IMR-90 (cell line): ENCODE results near the gene BRAT1. TPM values are rescaled to one million over a fixed set of nuclear protein-coding genes. Genes with fewer than 3 reads are reported as not detected.

Experiments used
- ATAC-seq: fragments of 200-7000 bp; cut with Tn5 transposase; 2 replicates; pipeline ENCODE4 v1.9.1; 2020; ENCODE audit warnings: low read depth, mild to moderate bottlenecking, moderate library complexity
- BruUV-seq: library from RNA; stranded (reverse); fragments of 400-500 nt; replicated peaks from 2 replicates; lab custom pipeline; 2021; lab: Mats Ljungman, UMichigan
- CTCF ChIA-PET: fragments of 300-600 bp; formaldehyde crosslinking; extraction: SDS; loops from one replicate; lab custom pipeline; 2021; ENCODE audit warnings: antibody characterized with exemption; lab: Yijun Ruan, JAX
- POLR2A ChIA-PET: fragments of 300-600 bp; sonication (Branson Sonifier 250); formaldehyde crosslinking; loops from one replicate; lab custom pipeline; 2022; ENCODE audit warnings: antibody characterized with exemption; ENCODE audit not compliant: unreplicated experiment; lab: Charles Lee
- DNase-seq: peaks from one replicate; pipeline ENCODE4 v3.0.0; 2013
- H2AFZ ChIP-seq: replicated peaks from 2 replicates; pipeline ENCODE3; 2013; ENCODE audit warnings: low read length, mild to moderate bottlenecking; ENCODE audit not compliant: poor library complexity
- H2AK5ac ChIP-seq: 2 replicates; pipeline ENCODE4 v1.6.1; 2013; ENCODE audit warnings: low read depth, low read length, inconsistent platforms
- H2AK9ac ChIP-seq: replicated peaks from 2 replicates; pipeline ENCODE3; 2013; ENCODE audit warnings: mild to moderate bottlenecking, low read depth, low read length, moderate library complexity; ENCODE audit not compliant: poor library complexity
- H2BK120ac ChIP-seq: 2 replicates; pipeline ENCODE4 v1.6.1; 2013; ENCODE audit warnings: low read depth, low read length, inconsistent platforms
- H2BK15ac ChIP-seq: 3 replicates; pipeline ENCODE4 v1.6.1; 2013; ENCODE audit warnings: low read depth, low read length, inconsistent platforms
- H2BK20ac ChIP-seq: 2 replicates; pipeline ENCODE4 v1.6.1; 2013; ENCODE audit warnings: low read depth, mild to moderate bottlenecking, inconsistent platforms, low read length, moderate library complexity
- H2BK5ac ChIP-seq: 2 replicates; pipeline ENCODE4 v1.6.1; 2013; ENCODE audit warnings: mild to moderate bottlenecking, low read depth, low read length, inconsistent platforms; ENCODE audit not compliant: poor library complexity, severe bottlenecking
- H3K14ac ChIP-seq: replicated peaks from 2 replicates; pipeline ENCODE4 v1.6.1; 2013; ENCODE audit warnings: low read depth, low read length, inconsistent platforms
- H3K18ac ChIP-seq: 2 replicates; pipeline ENCODE4 v1.6.1; 2013; ENCODE audit warnings: low read depth, low read length, control low read depth
- H3K23ac ChIP-seq: 2 replicates; pipeline ENCODE4 v1.6.1; 2013; ENCODE audit warnings: low read depth, low read length, inconsistent platforms
- H3K27ac ChIP-seq: 2 replicates; pipeline ENCODE4 v1.5.1; 2013; ENCODE audit warnings: mild to moderate bottlenecking, control low read depth, low read length; ENCODE audit not compliant: insufficient read depth
- H3K27me3 ChIP-seq: 2 replicates; pipeline ENCODE4 v1.6.1; 2013; ENCODE audit warnings: low read length; ENCODE audit not compliant: control insufficient read depth, insufficient read depth
- H3K36me3 ChIP-seq: 2 replicates; pipeline ENCODE4 v1.6.1; 2013; ENCODE audit warnings: low read length, mixed read lengths; ENCODE audit not compliant: control insufficient read depth, insufficient read depth
- H3K4ac ChIP-seq: 2 replicates; pipeline ENCODE4 v1.6.1; 2013; ENCODE audit warnings: low read depth, low read length, inconsistent platforms
- H3K4me1 ChIP-seq: 2 replicates; pipeline ENCODE4 v1.6.1; 2013; ENCODE audit warnings: low read length, mixed read lengths; ENCODE audit not compliant: control insufficient read depth, insufficient read depth
- H3K4me2 ChIP-seq: 2 replicates; pipeline ENCODE4 v1.6.1; 2013; ENCODE audit warnings: low read depth, mild to moderate bottlenecking, control low read depth, low read length, moderate library complexity
- H3K4me3 ChIP-seq: 2 replicates; pipeline ENCODE4 v1.5.1; 2013; ENCODE audit warnings: low read depth, mild to moderate bottlenecking, control low read depth, low read length, moderate library complexity; ENCODE audit not compliant: insufficient read depth
- H3K56ac ChIP-seq: 2 replicates; pipeline ENCODE4 v1.6.1; 2013; ENCODE audit warnings: low read length, inconsistent platforms; ENCODE audit not compliant: insufficient read depth; ENCODE audit errors: extremely low read depth
- H3K79me1 ChIP-seq, 2 experiments: 2 replicates each; pipeline ENCODE4 v1.6.1; 2013; ENCODE audit warnings: low read length in 2 of 2, inconsistent platforms in 1 of 2, low read depth in 1 of 2
- H3K9ac ChIP-seq: 2 replicates; pipeline ENCODE4 v1.6.1; 2013; ENCODE audit warnings: low read depth, low read length, control low read depth
- H3K9me1 ChIP-seq: 2 replicates; pipeline ENCODE4 v1.6.1; 2013; ENCODE audit warnings: low read length, inconsistent platforms; ENCODE audit not compliant: insufficient read depth
- H3K9me3 ChIP-seq: 2 replicates; pipeline ENCODE4 v1.6.1; 2013; ENCODE audit warnings: low read length; ENCODE audit not compliant: control insufficient read depth, insufficient read depth
- H4K20me1 ChIP-seq: 2 replicates; pipeline ENCODE4 v1.6.1; 2013; ENCODE audit warnings: low read length, inconsistent platforms; ENCODE audit not compliant: insufficient read depth
- H4K5ac ChIP-seq: 2 replicates; pipeline ENCODE4 v1.6.1; 2013; ENCODE audit warnings: mild to moderate bottlenecking, low read depth, low read length, control low read depth
- H4K8ac ChIP-seq, 2 experiments: 2 replicates each; pipeline ENCODE4 v1.6.1; 2013; ENCODE audit warnings: low read depth in 2 of 2, low read length in 2 of 2, control low read depth in 1 of 2, inconsistent platforms in 1 of 2
- H4K91ac ChIP-seq: 2 replicates; pipeline ENCODE4 v1.6.1; 2013; ENCODE audit warnings: low read depth, low read length, inconsistent platforms; ENCODE audit not compliant: insufficient read depth
- BHLHE40 ChIP-seq: fragments of 150-350 bp; IDR thresholded peaks from 2 replicates; pipeline ENCODE4 v1.6.1; 2016; ENCODE audit warnings: mild to moderate bottlenecking, low read depth, low read length
- CEBPB ChIP-seq: IDR thresholded peaks from 2 replicates; pipeline ENCODE4 v1.6.1; 2012; ENCODE audit warnings: low read depth, low read length, improper control_type of control experiment
- CHD1 ChIP-seq: IDR thresholded peaks from 2 replicates; pipeline ENCODE4 v1.6.1; 2012; ENCODE audit warnings: low read depth, low read length, improper control_type of control experiment
- FOS ChIP-seq: fragments of 150-350 bp; IDR thresholded peaks from 2 replicates; pipeline ENCODE4 v1.6.1; 2016; ENCODE audit warnings: low read depth, low read length
- MAFK ChIP-seq: IDR thresholded peaks from 2 replicates; pipeline ENCODE4 v1.6.1; 2012; ENCODE audit warnings: low read depth, low read length, improper control_type of control experiment
- MAZ ChIP-seq: IDR thresholded peaks from 2 replicates; pipeline ENCODE4 v1.6.1; 2012; ENCODE audit warnings: low read depth, mild to moderate bottlenecking, low read length, improper control_type of control experiment, moderate library complexity, borderline replicate concordance
- MXI1 ChIP-seq: IDR thresholded peaks from 2 replicates; pipeline ENCODE4 v1.6.1; 2012; ENCODE audit warnings: low read depth, mild to moderate bottlenecking, low read length, moderate library complexity, borderline replicate concordance
- NFE2L2 ChIP-seq: fragments of 150-350 bp; IDR thresholded peaks from 2 replicates; pipeline ENCODE4 v1.6.1; 2016; ENCODE audit warnings: low read depth, mild to moderate bottlenecking, low read length
- POLR2A ChIP-seq: IDR thresholded peaks from 2 replicates; pipeline ENCODE4 v1.6.1; 2012; ENCODE audit warnings: mild to moderate bottlenecking, low read depth, low read length
- RAD21 ChIP-seq: IDR thresholded peaks from 2 replicates; pipeline ENCODE4 v1.6.1; 2012; ENCODE audit warnings: low read length, improper control_type of control experiment
- RCOR1 ChIP-seq: IDR thresholded peaks from 2 replicates; pipeline ENCODE4 v1.6.1; 2012; ENCODE audit warnings: mild to moderate bottlenecking, low read length, improper control_type of control experiment; ENCODE audit not compliant: insufficient replicate concordance
- RFX5 ChIP-seq: IDR thresholded peaks from 2 replicates; pipeline ENCODE4 v1.8.0; 2012; ENCODE audit warnings: low read depth, mild to moderate bottlenecking, low read length, moderate library complexity
- SMC3 ChIP-seq: fragments of 150-350 bp; IDR thresholded peaks from 2 replicates; pipeline ENCODE4 v1.6.1; 2016; ENCODE audit warnings: low read depth, mild to moderate bottlenecking, antibody characterized with exemption, low read length, moderate library complexity
- WGBS, 2 experiments: methylation state at CpG; one replicate each; pipeline versions ENCODE4 v1.1.5 to v1.1.7; 2013; ENCODE audit warnings: missing lambda C conversion rate in 2 of 2; ENCODE audit not compliant: insufficient read length in 1 of 2; ENCODE audit errors: extremely low coverage in 2 of 2; 5-methylcytosine and 5-hydroxymethylcytosine counted together
- dilution Hi-C: fragments of 300-500 bp; cut with HindIII; formaldehyde crosslinking; loops from one replicate; pipeline ENCODE4 v1.14.3; 2018; ENCODE audit warnings: low sequenced_read_pairs; ENCODE audit not compliant: unreplicated experiment
- in situ Hi-C: fragments of 300-500 bp; cut with MboI; formaldehyde crosslinking; loops from 3 replicates; pipeline ENCODE4 v1.14.3; 2019; ENCODE audit warnings: low sequenced_read_pairs, inconsistent platforms, mixed read lengths
- intact Hi-C: fragments of 100-400 bp; cut with micrococcal nuclease; formaldehyde crosslinking; loops from 2 replicates; pipeline ENCODE4 v1.10.0; 2022
- polyA plus RNA-seq, 3 experiments: library from polyadenylated mRNA; depleted of rRNA; stranded (reverse); fragments of >200 nt; gene quantifications; 2 replicates each; pipeline ENCODE4 v1.2.3, GENCODE V29; 2012; ENCODE audit warnings: low replicate concordance in 1 of 3
- total RNA-seq: library from RNA; depleted of rRNA; stranded (reverse); fragments of >200 nt; gene quantifications from 2 replicates; pipeline ENCODE4 v1.2.3, GENCODE V29; 2012
- TF ChIP-seq, protein P1 (sequence below): fragments of 150-350 bp; IDR thresholded peaks from 2 replicates; pipeline ENCODE4 v1.6.1; 2017; ENCODE audit warnings: mild to moderate bottlenecking, antibody characterized with exemption, low read length, low read depth
- TF ChIP-seq, protein P2 (sequence below): conservative IDR thresholded peaks from 2 replicates; pipeline ENCODE4 v1.5.1; 2012; ENCODE audit warnings: mild to moderate bottlenecking, low read depth, low read length, improper control_type of control experiment
- TF ChIP-seq, protein P3 (sequence below): fragments of 150-350 bp; IDR thresholded peaks from 2 replicates; pipeline ENCODE4 v1.6.1; 2016; ENCODE audit warnings: low read depth, mild to moderate bottlenecking, low read length, moderate library complexity, borderline replicate concordance

BRAT1 gene
- total and polyA plus RNA-seq, 2 of the 4 experiments (the other 2 are of a cell fraction), result 6.8 to 21.9 TPM

DNA sequence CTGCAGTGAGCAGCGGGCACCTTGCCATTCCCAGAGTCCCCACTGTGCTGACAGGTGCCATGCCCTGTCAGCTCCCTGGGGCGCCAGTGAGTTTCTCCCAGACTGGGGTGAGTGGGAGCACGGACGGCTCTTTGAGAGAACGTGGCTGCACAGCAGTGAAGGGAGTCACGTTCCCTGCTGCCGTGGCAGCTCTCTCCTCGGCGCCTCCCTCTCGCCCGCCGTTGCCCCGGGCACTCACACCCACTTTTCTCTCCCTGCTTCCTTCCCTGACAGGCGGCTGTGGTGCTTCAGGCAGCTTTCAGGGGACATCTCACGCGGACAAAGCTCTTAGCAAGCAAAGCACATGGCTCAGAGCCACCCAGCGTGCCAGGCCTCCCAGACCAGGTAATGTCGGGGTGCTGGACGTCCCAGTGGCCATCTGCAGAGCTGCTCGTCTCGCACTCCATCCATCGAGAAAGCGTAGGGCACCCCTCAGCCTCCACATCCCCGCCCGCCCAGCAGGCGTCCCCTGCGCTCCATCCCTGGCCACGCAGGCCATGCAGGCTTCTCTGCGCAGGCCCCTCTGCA is 49.4 kb upstream of the BRAT1 start:
- H3K4me1 ChIP-seq, result no peaks in the 10 kb centered on the region
- no peak overlapping the region for H2BK20ac ChIP-seq
- H4K20me1 ChIP-seq, result no peaks in the 10 kb centered on the region
- H2AK5ac ChIP-seq, result no peak overlapping the region
- H3K4ac ChIP-seq, result no peak overlapping the region
- intact Hi-C loops, result no loop called here
- 95% methylated on average over 29 of the region's 29 CpGs; no CpG with 5 or more reads in 1 of the 2 experiments for WGBS, 2 experiments
- H3K79me1 ChIP-seq, result no peaks in the 10 kb centered on the region
- no peak overlapping the region for H2BK5ac ChIP-seq
- no peak overlapping the region for H4K8ac ChIP-seq
- no peak overlapping the region for H3K14ac ChIP-seq
- no peaks in the 10 kb centered on the region for H3K9me3 ChIP-seq
- no peak overlapping the region for H3K18ac ChIP-seq
- no peak overlapping the region for H3K27ac ChIP-seq
- H2BK15ac ChIP-seq, result no peak overlapping the region
- peaks cover 9% of the 10 kb centered on the region; the same call in 1 of the 2 replicates for H3K36me3 ChIP-seq
- H3K4me2 ChIP-seq, result no peak overlapping the region
- DNase-seq (no peak), ATAC-seq (no peak)
- no peak overlapping the region for H4K5ac ChIP-seq
- H3K23ac ChIP-seq, result no peak overlapping the region
- in situ Hi-C loops, result no loop called here
- H3K9ac ChIP-seq, result no peak overlapping the region
- H3K9me1 ChIP-seq, result no peaks in the 10 kb centered on the region
- ChIA-PET POLR2A (no interaction called here), CTCF (no interaction called here)
- no peak overlapping the region for H4K91ac ChIP-seq
- H2BK120ac ChIP-seq, result no peak overlapping the region
- no peak overlapping the region for H2AFZ ChIP-seq
- no peak overlapping the region for H2AK9ac ChIP-seq
- no peak overlapping the region for H3K4me3 ChIP-seq
- no peaks in the 10 kb centered on the region for H3K27me3 ChIP-seq
- dilution Hi-C loops, result no loop called here
- BruUV-seq, result no TSS peak
- H3K56ac ChIP-seq, result no peak overlapping the region
- TF ChIP-seq MAZ (no peak), RFX5 (no peak), SMC3 (no peak), RCOR1 (no peak), CEBPB (no peak), NFE2L2 (no peak), CHD1 (no peak), POLR2A (no peak), MAFK (no peak), MXI1 (no peak), BHLHE40 (no peak), RAD21 (no peak), FOS (no peak)
- TF ChIP-seq, protein P1, sequence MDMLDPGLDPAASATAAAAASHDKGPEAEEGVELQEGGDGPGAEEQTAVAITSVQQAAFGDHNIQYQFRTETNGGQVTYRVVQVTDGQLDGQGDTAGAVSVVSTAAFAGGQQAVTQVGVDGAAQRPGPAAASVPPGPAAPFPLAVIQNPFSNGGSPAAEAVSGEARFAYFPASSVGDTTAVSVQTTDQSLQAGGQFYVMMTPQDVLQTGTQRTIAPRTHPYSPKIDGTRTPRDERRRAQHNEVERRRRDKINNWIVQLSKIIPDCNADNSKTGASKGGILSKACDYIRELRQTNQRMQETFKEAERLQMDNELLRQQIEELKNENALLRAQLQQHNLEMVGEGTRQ, result no peak
- TF ChIP-seq, protein P2, sequence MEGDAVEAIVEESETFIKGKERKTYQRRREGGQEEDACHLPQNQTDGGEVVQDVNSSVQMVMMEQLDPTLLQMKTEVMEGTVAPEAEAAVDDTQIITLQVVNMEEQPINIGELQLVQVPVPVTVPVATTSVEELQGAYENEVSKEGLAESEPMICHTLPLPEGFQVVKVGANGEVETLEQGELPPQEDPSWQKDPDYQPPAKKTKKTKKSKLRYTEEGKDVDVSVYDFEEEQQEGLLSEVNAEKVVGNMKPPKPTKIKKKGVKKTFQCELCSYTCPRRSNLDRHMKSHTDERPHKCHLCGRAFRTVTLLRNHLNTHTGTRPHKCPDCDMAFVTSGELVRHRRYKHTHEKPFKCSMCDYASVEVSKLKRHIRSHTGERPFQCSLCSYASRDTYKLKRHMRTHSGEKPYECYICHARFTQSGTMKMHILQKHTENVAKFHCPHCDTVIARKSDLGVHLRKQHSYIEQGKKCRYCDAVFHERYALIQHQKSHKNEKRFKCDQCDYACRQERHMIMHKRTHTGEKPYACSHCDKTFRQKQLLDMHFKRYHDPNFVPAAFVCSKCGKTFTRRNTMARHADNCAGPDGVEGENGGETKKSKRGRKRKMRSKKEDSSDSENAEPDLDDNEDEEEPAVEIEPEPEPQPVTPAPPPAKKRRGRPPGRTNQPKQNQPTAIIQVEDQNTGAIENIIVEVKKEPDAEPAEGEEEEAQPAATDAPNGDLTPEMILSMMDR, result no peak
- TF ChIP-seq, protein P3, sequence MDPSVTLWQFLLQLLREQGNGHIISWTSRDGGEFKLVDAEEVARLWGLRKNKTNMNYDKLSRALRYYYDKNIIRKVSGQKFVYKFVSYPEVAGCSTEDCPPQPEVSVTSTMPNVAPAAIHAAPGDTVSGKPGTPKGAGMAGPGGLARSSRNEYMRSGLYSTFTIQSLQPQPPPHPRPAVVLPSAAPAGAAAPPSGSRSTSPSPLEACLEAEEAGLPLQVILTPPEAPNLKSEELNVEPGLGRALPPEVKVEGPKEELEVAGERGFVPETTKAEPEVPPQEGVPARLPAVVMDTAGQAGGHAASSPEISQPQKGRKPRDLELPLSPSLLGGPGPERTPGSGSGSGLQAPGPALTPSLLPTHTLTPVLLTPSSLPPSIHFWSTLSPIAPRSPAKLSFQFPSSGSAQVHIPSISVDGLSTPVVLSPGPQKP, result no peak
